H1 (cell line): ENCODE results near the gene NEGR1. TPM values are rescaled to one million over a fixed set of nuclear protein-coding genes. Genes with fewer than 3 reads are reported as not detected.

Source experiments
- BRCA1 ChIP-seq: IDR thresholded peaks from 2 replicates; pipeline ENCODE4 v1.6.1; 2012; ENCODE audit warnings: low read depth, low read length, improper control_type of control experiment
- EZH2 ChIP-seq: fragments of 200-600 bp; sonication (generic); IDR thresholded peaks from 2 replicates; pipeline ENCODE4 v1.7.1; 2012; ENCODE audit warnings: low read depth, mild to moderate bottlenecking, moderate library complexity, low read length, inconsistent platforms; ENCODE audit not compliant: severe bottlenecking
- JUN ChIP-seq: IDR thresholded peaks from 2 replicates; pipeline ENCODE4 v1.6.1; 2011; ENCODE audit warnings: low read depth, mild to moderate bottlenecking, improper control_type of control experiment, low read length
- KDM4A ChIP-seq: IDR thresholded peaks from one replicate; pipeline ENCODE4 v1.7.1; 2012; ENCODE audit warnings: low read depth, mild to moderate bottlenecking, moderate library complexity, low read length, inconsistent platforms; ENCODE audit not compliant: severe bottlenecking
- POU5F1 ChIP-seq: IDR thresholded peaks from 2 replicates; pipeline ENCODE4 v1.6.1; 2011; ENCODE audit warnings: low read depth, mild to moderate bottlenecking, low read length, moderate library complexity
- RAD21 ChIP-seq, 2 experiments: IDR thresholded peaks in 1 of 2; conservative IDR thresholded peaks in 1 of 2; 2 replicates each; pipeline ENCODE4 v1.6.1; 2011; ENCODE audit warnings: low read depth in 2 of 2, low read length in 2 of 2, improper control_type of control experiment in 1 of 2, inconsistent platforms in 1 of 2, mild to moderate bottlenecking in 1 of 2, moderate library complexity in 1 of 2
- polyA plus RNA-seq, 7 experiments: library from polyadenylated mRNA; depleted of rRNA in 3 of 7; stranded (reverse) in 5 of 7; unstranded in 2 of 7; fragments of >200 nt in 5 of 7; fragments of 200-250 nt in 2 of 7; gene quantifications; 1 replicate in 5 of 7; 2 replicates in 1 of 7; 4 replicates in 1 of 7; pipeline versions ENCODE4 v1.2.1 to v1.2.3, GENCODE V29; 2011 to 2013; ENCODE audit warnings: missing spikeins in 2 of 7, mixed read lengths in 2 of 7
- total RNA-seq: library from RNA; stranded (reverse); fragmentation: NEBNext Ultra II Directional; extraction: Animal tissue kit (Norgen Biotek cat#: 25700); gene quantifications from 2 replicates; pipeline ENCODE4 v1.2.1, GENCODE V29; 2021

The NEGR1 gene
- total and polyA plus RNA-seq, 2 of the 8 experiments (the other 6 are each of a cell fraction or from before 2014, with no cell fraction given): 0.71 to 1.3 TPM

DNA sequence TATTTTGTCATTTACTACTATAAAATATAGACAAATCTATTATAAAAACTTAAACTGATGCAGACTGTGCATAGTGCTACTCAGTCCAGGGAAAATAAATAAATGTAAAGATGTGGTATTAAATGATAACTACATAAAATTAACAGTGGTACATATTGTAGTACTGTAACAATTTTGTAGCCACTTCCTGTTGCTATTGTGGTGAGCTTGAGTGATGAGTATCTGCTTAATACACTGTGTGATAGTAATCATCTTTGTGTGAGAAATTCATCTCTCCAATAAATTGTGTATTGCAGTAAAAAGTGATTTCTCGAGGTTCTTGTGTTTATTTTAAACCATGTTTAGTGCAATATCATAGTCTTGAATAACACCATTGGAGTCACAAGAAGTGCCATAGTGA lies 848.1 kb downstream of the NEGR1 start (continued):
- no peak for TF ChIP-seq RAD21 (IDR thresholded peaks at IDR 0.05 in 1 of 2, conservative IDR thresholded peaks at IDR 0.05 in 1 of 2; ENCODE audit: low read depth in 2 of 2, low read length in 2 of 2)
- no peak for TF ChIP-seq EZH2
- TF ChIP-seq JUN: no peak
- no peak for TF ChIP-seq KDM4A
- TF ChIP-seq BRCA1: no peak
- TF ChIP-seq POU5F1: no peak
